GM21381 (cell line): ENCODE measurements around the gene PSMG4.

ENCODE experiments used
- ATAC-seq: cut with Tn5 transposase; IDR thresholded peaks from one replicate; pipeline ENCODE4 v1.9.1; 2021; ENCODE audit warnings: mild to moderate bottlenecking, moderate library complexity; ENCODE audit not compliant: unreplicated experiment

PSMG4 gene

GRCh38 chr6:3305831-3306230, 47.1 kb downstream of the PSMG4 start:
- ATAC-seq, result no peak

- ATAC-seq, result no peak
Observed at GRCh38 chr6:3306848-3307247, 48.1 kb downstream of the PSMG4 start.

- no peak for ATAC-seq
Observed at GRCh38 chr6:3307436-3307835, 48.7 kb downstream of the PSMG4 start.

- ATAC-seq, result no peak
Observed at GRCh38 chr6:3308106-3308505, 49.4 kb downstream of the PSMG4 start.

GRCh38 chr6:3309391-3310050, 50.8 kb downstream of the PSMG4 start:
- ATAC-seq, result no peak

- no peak for ATAC-seq
Observed at GRCh38 chr6:3310051-3310448, 51.3 kb downstream of the PSMG4 start.

GRCh38 chr6:3310703-3311102, 52.0 kb downstream of the PSMG4 start:
- ATAC-seq, result no peak

- ATAC-seq, result no peak
Observed at GRCh38 chr6:3311826-3312225, 53.1 kb downstream of the PSMG4 start.

- no peak for ATAC-seq
Observed at GRCh38 chr6:3312604-3313231, 54.0 kb downstream of the PSMG4 start.

GRCh38 chr6:3314176-3314575, 55.4 kb downstream of the PSMG4 start:
- no peak for ATAC-seq

- ATAC-seq, result no peak
Observed at GRCh38 chr6:3314621-3315467, 56.1 kb downstream of the PSMG4 start.

- ATAC-seq, result no peak
Observed at GRCh38 chr6:3315841-3316240, 57.1 kb downstream of the PSMG4 start.

GRCh38 chr6:3316331-3316730, 57.6 kb downstream of the PSMG4 start:
- no peak for ATAC-seq

- ATAC-seq, result no peak
Observed at GRCh38 chr6:3316818-3317217, 58.1 kb downstream of the PSMG4 start.
